NCI-H1436 treated with DMSO at 0.1 percent for 48 hours (cell line): ENCODE data around the gene GZMA.

ENCODE experiments used
- DNase-seq: peaks from one replicate; lab custom pipeline; 2025; lab: John Stamatoyannopoulos, UW

The GZMA gene

DNA sequence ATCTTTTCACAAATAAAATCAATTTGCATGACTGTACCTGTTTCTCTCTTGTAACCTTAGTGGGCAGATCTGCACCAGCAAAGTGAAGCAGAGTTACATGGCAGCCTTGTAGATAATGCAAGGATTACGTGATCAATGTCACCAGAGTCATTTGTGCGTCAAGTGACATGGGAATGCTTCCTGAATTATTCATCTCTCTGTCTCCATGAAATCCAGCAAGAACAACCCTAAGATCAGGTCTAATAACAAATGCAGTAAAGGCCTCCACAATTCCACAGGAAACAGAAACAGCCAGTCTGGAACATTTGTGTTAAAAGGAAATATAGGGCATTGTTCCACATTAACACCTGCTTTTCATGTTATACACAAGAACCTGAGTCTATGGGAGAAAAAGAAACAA is 7.8 kb downstream of the GZMA start:
- no peak for DNase-seq

DNA sequence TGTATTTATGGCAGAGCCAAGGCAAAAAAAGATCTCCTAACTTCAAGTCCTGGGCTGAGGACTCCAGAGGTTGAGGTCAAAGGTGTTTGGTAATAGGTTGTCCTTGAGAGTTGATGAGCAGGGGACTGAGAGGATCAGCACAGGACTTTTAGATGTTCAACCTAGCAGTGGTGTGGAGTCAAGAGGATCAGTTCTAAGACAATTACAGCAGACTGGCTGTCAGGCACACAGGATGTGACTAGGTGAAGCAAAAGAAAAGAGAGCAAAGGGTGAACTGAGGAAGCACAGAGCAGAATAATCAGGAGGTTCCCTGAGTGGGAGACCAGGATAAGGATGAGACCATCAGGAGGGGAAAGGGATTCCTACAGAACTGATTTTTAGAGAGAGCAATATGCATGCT is 10.9 kb downstream of the GZMA start:
- no peak for DNase-seq

DNA sequence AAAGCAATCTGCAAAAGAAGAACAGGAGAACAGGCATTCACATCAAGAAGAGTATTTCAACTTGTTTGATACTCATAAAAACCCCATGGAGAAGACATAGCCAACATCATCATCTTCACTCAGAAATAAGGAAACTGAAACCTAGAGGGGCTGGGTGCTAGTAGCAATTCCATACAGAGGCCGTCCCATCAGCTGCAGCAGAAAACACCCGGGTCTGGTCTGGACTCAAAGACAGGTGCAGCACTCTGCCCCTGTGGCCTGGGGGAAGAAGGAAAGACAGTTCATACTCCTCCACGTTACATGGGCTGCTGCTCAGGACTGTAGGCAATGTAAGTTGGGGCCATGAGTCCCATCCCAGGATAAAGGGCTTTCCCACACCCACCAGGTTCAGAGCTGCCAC is 11.6 kb downstream of the GZMA start:
- DNase-seq, result no peak

DNA sequence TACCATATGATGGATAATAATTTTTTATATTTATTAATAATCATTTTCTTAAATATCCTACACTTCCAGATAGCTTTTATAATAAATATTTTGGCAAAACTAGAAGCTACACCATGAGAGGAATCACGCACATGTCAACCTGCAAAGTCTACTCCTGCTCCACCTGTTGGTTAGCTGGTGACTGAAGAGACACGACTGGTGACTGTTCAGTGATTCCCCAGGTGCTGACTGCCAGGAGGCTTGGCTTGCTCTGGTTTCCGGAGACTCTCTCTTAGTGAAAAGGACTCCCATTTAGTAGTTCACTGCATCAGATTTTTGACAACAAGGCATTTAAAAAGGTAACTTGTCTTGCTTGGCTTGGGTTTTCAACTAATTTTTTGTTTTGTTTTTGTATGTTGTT is 20.9 kb downstream of the GZMA start:
- no peak for DNase-seq

DNA sequence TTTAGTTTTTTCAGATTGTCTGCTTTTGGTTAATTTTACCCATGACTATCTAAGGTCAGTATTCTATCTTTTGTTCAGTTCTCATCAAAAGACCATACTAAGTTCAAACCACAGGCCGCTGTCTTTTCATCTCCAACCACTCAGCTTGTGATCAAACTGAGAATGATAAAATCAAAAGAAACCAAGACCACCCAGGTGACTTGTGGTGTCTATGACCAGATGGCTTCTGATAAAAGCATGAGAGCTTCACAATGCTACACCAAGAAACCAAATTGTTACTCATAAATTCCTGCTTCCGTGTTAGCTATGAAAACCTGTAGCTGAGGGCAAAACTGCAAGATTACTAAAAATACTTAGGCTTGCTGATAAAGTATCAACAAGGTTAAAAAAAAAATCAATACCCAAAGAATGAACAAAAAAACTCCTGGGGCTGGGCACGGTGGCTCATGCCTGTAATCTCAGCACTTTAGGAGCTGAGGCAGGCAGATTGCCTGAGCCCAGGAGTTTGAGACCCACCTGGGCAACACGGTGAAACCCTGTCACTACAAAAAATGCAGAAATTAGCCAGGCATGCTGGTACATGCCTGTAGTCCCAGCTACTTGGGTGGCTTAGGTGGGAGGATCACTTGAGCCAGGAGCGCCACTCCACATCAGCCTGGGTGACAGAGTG is 31.7 kb downstream of the GZMA start:
- DNase-seq, result no peak

DNA sequence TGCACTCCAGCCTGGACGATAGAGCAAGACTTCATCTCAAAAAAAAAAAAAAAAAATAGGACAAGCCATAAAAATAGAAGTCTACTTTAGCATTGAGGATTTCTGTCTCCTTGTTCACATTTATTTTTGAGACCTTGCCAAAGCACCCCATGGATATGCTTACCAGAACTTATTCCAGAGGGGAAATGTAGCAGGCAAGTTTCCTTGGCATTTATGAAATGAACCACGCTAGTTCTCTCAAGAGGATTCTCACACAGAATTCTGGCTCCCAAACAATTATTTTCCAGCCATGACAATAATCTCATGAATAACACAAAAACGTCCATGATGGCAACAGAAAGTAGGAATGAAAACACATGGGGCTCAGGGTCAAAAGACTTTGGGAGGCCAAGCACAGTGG is 34.1 kb downstream of the GZMA start:
- DNase-seq, result no peak

DNA sequence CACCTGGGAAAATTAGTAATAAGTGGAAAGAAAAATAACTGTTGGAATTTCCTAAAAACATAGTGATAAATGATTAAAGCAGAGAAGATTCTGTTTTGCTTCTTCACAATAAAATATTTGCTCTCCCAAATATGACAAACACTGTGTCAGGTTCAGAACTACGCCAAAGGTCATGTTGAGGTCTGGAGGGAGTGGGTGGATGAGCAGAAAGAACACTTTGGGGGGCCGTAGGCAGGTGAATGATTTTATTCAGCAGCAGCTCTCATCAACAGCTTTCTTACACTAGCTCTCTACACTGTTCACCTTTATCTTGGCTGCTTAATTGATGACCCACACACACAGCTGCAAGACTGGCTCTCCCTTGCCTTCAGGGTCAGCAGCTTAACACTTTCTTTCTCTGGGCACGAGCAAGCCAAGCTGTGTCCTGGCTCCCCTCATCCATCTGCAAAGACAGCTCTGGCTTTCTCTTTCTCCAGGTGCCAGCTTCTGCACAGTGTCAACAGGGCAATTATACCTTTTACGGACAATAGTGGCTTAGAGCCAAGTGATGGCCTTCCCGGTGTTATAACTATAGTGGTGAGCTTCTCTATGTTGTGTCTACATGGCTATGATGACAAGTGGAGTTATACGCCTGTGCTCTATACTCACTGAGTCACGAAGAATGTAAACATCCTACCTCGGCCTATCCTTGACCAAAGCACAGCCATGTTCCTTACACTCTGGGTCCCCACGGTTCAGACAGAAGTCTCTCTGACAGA is 38.6 kb downstream of the GZMA start:
- DNase-seq, result no peak

DNA sequence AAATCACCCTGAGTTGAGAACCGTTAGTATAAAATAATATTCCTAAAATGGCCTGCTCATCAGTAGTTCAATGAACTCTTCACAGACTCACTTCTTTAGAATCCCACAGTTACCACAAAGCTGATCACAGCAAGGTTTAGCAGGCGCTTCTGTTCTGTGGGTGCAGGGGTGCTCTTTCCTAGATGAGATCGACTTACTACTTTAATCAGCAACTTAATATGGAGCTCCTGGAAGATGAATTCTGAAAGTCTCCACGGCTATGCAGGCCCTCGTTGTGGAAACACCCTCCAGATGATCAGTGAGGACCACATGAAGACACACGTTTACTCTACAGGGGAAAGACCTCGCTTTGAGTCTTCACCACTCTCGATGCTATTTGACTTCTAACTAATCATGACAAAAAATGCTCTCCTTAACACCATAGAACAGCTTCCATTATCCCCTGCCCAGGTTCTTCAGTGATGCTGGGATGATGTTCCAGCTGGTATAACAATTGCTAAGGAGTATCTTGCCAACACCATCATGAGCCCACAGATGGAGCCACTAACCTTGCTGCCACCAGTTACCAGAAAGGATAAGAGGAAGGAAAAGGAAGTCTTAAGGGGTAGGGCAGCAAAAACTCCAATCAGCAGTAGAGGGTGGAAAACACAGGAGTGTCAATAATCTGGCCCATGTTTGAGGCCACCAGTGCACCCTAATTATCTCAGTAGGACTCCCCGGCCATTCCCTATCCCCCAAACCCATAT is 39.7 kb downstream of the GZMA start:
- DNase-seq, result no peak

DNA sequence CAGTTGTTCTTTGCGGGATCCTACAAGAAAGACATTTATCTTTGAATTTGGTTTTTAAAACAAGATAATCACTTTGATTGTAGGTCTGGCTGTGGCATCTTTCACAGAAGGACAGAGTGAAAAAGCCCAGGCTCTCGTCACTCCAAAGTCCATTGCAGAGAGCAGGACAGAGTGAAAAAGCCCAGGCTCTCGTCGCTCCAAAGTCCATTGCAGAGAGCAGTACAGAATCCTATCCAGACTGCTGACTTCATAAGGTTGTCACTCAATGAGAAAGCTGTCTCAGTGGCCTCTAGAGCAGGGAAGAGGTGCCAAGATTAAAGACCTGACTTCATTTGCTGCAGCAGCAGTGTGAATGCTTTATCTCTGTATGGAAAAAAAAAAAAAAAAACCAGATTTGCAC is 41.2 kb downstream of the GZMA start:
- DNase-seq, result no peak

DNA sequence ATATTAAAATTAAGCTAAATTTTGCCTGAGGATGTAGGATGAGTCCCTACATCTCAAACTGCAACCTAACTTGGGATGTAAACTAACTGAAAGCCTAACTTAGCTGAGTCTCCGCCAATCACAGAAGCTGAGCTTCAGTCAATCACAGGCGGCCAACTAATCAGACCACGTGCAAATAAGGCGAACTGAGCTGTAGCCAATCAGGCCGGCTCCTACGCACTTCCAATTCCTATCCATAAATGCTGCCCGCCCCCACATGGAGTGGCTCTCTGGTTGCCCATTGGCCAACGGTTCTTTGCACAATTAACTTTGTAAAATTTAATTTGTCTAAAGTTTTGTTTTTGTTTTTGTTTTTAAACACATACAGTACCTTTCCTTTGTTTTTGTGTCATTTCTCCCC is 43.6 kb downstream of the GZMA start:
- DNase-seq, result no peak

DNA sequence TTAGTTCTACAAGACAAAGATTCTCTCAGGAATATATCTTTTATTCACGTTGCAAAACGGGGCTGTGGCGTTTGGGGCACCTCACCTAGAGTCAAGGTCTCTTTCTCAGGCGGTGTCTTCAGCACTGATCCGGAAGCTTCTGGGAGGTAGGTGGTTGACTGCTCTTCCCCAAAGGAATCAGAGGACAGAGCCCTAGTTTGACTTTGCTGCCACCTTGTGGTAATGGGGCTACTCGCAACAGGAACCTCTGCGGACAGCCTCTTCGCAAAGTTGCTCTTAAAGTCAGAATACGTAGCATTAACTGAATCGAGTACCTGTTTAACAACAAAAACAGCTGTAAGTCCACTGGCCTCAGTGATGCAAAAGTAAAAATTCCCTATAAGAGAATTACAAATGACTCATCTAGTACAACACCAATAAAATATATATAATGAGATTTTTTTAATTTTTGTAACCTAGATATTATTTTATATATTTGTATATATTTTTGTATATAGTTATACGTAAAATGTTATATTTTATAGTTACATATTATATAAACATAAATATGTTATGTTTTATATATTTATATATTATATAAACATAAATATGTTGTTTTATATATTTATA is 44.2 kb downstream of the GZMA start:
- peak; percentile 11 for DNase-seq

DNA sequence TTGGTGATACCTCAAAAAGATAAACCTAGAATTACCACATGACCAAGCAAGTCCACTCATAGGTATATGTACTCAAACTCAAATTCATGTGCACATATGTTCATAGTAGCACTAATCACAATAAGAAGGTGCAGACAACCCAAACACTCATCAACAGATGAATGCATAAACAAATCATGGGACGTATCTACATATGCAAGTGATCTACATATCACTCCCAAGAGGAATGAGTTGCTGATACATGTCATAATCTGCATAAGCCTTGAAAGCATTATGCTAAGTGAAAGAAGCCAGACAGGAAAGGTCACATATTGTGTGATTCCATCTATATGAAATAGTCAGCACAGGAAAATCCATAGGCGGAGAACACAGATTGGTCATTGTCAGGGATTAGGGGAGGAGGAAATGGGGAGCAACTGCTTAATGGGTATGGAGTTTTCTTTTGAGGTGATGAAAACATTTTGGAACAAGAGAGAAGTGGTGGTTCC is 46.9 kb downstream of the GZMA start:
- no peak for DNase-seq

DNA sequence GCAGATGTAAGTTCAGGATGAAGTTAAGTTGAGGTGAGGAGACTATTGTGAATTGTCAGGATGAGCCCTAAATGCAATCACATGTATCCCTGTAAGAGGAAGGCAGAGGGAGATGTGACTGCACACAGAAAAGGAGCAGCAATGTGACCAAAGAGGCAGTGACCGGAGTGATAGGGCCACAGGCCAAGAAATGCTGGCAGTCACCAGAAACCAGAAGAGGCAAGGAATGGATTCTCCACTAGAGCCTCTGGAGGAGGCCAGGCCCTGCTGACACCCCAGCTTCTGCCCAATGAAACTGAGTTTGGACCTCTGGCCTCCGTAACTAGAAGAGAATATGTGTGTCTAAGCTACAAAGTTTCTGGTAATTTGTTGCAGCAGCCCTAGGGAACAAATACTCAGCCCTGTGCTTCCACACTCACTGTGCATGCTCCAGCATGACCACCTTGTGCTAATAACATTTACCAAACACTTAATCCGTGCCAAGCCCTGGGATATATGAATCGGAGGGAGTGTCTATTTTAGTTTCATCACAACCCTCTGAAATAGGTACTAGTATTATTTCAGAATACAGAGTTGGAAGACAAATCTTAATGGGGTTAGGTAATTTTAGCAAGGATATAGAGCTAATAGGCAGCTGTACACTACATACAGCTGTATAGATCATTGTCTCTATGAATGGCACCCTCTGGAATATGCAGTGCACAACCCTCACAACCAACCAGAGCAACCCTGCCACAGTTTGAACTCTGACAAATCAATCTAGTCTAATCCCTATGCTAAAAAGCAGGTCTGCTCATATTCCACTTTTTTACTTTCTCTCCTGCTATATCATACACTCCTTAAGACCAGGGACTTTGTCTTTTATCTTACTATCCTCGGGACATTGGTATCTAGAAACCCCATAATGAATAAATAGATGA is 49.7 kb downstream of the GZMA start:
- no peak for DNase-seq

DNA sequence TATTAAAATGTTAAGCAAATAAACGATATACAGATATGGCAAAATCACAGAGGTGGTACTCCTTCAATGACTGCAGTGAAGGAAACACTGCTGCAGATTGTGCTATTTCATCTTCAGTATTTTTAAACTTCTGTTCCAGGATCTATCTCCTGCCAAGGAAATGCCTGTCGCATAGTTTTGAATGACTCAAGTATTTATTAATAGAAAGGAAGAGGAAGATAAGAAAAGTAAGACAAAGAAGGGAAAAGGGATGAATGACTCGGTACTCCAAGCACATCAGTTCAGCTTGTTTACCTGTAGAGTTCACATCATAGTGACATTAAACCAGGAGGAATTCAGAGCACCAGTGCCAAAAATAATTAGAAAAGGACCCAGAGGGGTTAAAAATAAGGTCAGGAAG is 52.4 kb downstream of the GZMA start:
- DNase-seq, result no peak
